Measurements from ENCODE around the gene KLF17.
"Not testable (repeated sequence)": the region's sequence is repeated elsewhere in the genome, so short reads cannot be mapped to it uniquely, and the experiment has no call there.

The KLF17 gene

GRCh38 chr1:44110916-44111315 lies 7.7 kb upstream of the KLF17 start:
- DNase-seq: no peak

- no peak for DNase-seq
Observed at GRCh38 chr1:44111861-44112260, 6.8 kb upstream of the KLF17 start.

- DNase-seq: no peak
Observed at GRCh38 chr1:44112486-44112885, 6.1 kb upstream of the KLF17 start.

- DNase-seq: no peak
Observed at GRCh38 chr1:44113095-44113609, 5.5 kb upstream of the KLF17 start.

GRCh38 chr1:44114098-44114497 lies 4.5 kb upstream of the KLF17 start:
- no peak for DNase-seq

- DNase-seq: not testable (repeated sequence)
Observed at GRCh38 chr1:44117272-44117671, 1.3 kb upstream of the KLF17 start.

DNA sequence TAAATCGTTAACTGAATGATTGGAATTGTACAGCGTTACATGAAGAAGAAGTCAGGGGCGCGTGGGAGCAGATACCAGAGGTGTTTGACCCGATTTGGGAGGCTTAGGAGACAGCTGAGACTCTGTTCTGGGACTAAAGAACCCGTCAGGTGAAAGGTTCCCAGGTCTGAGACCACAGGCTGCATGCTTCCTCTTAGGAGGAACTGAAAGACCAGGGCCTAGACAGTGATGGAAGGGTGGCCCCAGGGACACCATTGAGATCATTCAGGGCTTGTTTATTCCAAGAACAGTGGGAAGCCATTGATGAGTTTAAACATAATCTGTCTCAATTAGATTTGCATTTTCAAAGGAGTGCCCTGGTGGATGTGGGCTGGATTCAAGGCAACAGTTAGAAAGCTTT lies 904 bp downstream of the KLF17 start:
- no peak for DNase-seq

- no peak for DNase-seq
Observed at GRCh38 chr1:44120398-44120949, 1.9 kb downstream of the KLF17 start.

- DNase-seq: no peak
Observed at GRCh38 chr1:44129616-44130500, 11.2 kb downstream of the KLF17 start.

DNA sequence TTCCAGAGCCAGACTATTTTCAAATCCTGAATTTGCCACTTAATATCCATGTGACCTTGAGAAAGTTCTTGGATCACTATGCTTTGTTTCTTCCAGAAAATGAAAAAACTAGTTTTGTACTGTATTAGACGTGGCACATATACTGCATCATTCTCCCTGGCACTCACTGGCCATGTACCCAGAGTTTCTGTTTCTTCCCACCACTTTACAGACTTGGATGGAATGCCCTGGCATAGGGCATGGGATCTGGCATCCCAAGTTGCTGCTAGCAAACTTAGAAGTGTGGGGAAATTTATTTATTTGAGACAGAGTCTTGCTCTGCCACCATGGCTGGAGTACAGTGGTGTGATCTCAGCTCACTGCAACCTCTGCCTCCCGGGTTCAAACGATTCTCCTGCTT lies 12.8 kb downstream of the KLF17 start:
- no peak for DNase-seq

GRCh38 chr1:44134071-44134920 lies 15.7 kb downstream of the KLF17 start:
- no peak for DNase-seq

GRCh38 chr1:44135886-44136285 lies 17.3 kb downstream of the KLF17 start:
- no peak for DNase-seq

DNA sequence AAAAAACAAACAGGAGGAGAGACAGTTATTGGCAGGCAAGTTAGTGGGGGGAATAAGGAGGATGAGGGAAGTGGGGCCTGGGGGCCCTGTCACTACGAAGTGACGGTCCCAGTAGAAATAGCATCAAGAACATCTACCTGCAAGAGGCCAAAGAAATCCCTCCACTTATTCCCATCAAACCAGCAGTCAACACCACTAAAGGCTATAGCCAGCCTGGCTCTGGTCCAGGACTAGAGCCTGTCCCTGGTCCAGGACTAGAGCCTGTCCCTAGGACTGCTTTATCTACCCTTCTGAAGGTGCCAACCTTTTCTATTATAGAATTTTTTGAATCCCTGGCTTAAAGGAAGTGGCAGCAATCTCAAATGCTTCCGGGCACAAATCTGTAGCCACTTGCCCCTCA lies 19.6 kb downstream of the KLF17 start:
- no peak for DNase-seq

- DNase-seq: not testable (repeated sequence)
Observed at GRCh38 chr1:44139565-44139964, 20.9 kb downstream of the KLF17 start.

DNA sequence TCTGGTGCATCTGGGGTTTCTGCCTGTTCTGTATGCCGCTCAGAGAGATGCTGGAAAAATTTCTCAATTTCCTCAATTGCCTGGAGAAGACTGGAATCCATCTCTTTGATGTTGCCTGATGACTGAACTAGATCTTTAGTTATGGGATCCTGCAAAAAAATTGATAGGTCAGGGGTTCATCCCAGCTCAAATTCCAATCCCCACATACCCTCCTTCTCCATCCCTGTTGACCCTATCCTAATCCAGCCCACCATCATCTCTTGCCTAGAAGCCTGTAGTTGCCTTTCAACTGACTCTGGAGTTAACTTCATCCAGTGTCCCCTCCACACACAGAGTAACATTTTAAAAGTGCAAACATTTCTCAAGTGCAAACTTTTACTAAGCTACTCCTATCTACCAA lies 22.9 kb downstream of the KLF17 start, which contains the start of gene KLF18:
TSS of gene KLF18 (minus strand) at position 101 of the 400 bp plus-strand sequence. CDS start at position 101, 0 bp downstream.
- DNase-seq: no peak

DNA sequence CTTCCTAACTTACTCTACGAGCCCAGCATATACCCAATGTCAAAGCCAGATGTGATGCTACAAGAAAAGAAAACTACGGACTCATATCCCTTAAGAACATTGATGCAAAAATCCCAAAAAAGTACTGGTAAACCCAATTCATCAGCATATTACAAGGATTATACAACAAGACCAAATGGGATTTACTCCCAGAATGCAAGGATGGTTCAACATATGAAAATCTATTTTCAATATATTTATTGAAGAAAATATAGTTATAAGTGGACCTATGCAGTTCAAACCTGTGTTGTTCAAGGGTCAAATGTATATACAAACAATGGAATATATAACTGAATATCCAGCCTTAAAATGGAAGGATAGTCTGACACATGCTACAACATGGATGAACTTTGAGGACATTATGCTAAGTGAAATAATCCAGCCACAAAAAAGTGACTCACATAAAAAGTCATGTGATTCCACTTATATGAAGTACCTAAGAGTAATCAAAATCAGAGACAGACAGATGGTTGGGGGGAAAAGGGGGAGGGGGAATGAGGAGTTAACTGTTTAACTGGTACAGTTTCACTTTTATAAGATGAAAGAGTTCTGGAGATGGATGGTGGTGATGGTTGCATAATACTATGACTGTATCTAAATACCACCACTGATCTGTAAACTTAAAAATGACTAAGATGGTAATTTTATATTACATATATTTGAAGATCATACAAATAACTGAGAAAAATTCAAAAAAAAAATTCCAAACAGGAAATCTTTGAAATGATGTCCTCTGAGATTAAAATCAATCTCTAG lies 26.5 kb downstream of the KLF17 start:
- DNase-seq: no peak

DNA sequence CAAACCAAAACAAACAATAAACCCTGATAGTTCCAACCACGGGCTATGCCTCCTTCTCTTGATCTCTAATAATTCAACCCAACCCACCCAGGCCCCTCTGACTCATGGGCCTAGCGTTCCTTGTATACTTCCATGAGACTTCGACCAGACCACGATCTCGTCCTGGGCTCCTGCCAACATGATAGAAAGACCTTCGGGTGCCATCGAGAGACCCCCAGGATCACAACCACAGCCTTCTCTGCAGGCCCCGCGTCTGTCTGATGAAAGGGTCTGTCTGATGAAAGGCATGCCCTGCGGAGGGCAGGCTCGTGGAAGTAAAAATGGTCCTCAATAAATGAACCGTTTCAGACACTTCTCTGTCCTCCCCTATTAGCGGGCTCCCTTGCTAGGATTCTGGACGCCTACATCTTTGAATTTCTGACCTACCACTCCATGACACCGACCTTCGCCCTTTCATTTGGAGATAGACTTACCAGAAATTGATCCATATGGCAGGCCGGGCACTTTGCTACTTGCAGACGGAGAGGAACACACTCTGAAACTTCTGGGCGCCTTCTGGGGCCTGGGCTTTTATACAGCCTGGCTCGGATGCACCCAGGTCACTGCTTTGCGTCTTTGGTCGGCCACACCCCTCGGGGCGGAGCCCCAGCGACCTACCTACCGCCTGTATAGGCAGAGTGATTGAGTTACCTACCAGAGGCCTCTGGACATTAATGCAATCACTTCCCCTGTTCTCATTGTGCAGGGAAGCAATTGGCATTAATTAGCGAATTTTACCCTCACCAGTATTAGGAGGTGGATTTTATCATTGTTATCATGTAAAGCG lies 28.1 kb downstream of the KLF17 start:
- no peak for DNase-seq

GRCh38 chr1:44147582-44147981 lies 29.0 kb downstream of the KLF17 start:
- no peak for DNase-seq

DNA sequence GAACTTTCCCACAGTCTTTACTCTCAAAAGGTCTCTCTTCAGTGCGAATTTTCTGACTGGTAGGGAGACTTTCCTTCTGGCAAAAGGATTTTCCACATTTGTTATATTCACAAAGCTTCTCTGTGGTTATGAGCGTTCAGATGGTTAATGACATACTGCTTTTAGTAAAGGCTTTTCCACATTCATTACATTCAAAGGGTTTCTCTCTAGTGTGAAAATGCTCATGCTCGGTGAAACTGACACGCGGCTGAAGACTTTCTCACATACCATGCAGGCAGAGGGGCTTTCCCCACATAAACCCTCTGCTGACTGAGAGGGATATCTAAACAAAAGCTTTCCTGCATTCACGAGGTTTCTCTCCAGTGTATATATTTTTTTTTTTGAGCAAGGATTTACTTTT lies 32.7 kb downstream of the KLF17 start:
- no peak for DNase-seq

DNA sequence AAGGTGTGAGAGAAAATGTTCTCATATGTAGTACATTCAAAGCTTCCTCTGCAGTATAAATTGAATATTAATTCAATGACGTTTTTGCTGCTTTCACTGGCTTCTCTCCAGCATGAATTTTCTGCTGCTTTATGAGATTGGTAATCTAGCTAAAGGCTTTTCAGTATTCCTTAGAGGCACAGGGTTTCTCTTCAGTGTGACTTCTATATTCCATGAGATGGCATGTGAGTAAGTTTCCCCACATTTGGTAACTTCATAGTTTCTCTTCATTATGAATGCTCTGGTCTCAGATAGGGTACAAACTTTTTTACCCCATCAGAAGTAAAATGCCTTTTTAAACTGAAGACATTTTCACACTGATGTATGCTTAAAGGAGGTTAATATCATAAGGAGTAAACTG lies 33.2 kb downstream of the KLF17 start:
- no peak for DNase-seq

GRCh38 chr1:44152692-44153091 lies 34.1 kb downstream of the KLF17 start:
- no peak for DNase-seq

DNA sequence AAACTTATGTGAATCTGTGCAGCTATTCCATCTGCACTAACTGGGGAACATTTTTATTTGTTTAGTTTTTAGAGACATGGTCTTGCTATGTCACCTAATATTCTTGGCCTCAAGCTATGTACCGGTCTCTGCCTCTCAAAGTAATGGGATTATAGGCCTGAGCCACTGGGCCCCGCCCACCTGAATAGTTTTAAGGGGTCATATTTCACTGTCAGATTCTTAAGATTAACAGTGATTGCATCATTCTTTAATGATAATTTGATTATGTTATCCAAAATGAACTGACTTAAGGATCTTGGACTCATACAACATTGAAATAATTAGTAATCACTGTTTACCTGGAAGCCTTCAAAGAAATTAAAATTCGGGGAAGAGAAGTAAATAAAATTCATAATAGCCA lies 35.4 kb downstream of the KLF17 start:
- DNase-seq: no peak
